ENCODE data around the gene MED29.

MED29 gene

GRCh38 chr19:39380521-39381502 is 10.4 kb upstream of the MED29 start:
- Histone ChIP-seq H3K4me3 (ENCODE audit: insufficient read length, low read depth) (no peak overlapping the region), H3K9ac (ENCODE audit: insufficient read length, low read depth) (no peak overlapping the region), H3K27me3 (ENCODE audit: insufficient read depth, insufficient read length) (no peaks in the 10 kb centered on the region), H3K4me1 (ENCODE audit: insufficient read depth, insufficient read length) (peaks cover 3% of the 10 kb centered on the region), H3K9me3 (ENCODE audit: insufficient read depth, low read length) (no peaks in the 10 kb centered on the region), H3K36me3 (ENCODE audit: insufficient read depth, insufficient read length, low read length) (peaks cover 86% of the 10 kb centered on the region)
- no peak for TF ChIP-seq ZNF274 (IDR thresholded peaks at IDR 0.05; ENCODE audit: low read depth, low read length)
- TF ChIP-seq SUZ12 (IDR thresholded peaks at IDR 0.05; ENCODE audit: extremely low read depth, insufficient read depth, insufficient read length), result no peak
- TF ChIP-seq YY1 (IDR thresholded peaks at IDR 0.05; ENCODE audit: insufficient read depth, insufficient read length), result no peak
- DNase-seq (ENCODE audit: low read depth, low spot score), result no peak

DNA sequence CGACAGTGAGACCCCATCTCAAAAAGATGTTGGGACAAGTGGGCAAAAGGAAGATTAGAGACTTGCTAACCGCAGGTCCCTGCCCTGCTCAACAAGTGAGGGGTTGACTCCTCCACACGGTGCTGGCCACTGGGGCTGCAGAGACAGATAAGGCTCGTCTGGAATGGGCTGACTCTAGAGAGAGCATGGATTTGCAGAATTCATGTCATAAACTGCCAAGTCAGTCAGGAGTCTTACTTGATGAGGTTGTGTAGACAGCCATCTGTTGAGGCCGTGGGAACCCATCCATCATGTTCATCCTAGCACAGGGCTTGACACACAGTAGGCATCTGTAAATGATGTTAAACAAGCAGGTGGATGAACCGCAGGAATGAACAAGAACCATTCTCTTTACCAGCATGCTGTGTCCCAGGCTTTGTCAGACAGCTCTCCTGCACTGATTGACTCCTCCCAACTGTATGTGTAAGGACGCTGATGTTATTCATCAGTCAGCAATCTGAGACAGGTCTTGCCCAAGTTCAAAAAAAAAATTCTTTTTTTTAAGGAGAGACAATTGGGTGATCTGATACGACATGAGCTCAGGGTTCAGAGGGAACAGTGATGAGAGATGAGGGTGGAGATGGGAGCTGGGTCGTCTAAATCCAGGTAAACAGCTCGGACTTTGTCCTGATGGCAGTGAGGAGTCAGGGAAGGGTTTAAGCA is 9.1 kb upstream of the MED29 start:
- DNase-seq (ENCODE audit: low read depth, low spot score), result no peak

DNA sequence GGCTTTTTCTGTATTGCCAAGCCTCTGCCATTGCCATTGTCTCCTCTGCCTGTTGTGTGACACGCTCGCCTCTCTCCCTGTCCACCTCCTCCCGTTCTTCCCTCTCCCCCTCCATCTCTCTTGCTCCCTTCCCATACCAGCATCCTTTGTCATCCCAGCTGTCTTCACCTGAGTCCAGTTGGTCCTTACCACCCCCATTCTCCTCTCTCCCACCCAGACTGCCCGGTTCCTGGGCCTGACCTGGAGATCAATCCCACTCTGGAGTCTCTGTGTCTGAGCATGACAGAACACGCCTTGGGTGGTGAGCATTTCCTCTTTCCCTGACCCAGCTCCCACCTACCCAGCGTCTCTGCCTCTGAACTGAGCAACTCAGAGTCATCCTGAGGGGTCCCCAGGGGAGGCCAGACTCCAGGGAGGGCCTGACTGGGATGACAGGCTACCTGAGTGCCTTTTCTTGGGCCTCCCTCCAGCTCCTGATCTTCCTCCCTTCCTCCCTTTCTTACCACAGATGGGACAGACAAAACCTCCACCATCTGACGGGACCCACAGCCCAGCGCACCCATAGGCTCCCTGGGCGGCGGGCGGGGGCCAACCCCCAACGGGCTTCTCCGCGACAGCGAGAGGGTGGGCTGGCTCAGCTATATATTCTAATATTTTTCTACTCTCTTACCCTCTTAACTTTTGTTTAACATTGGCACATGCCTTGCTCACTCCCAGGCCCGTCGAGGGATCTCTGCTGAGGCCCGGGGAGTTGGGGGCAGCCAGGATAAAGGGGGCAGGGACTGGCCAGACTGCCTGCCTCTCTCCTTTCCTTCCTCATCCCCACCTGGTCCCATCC is 8.0 kb upstream of the MED29 start:
- peaks cover 84% of the 10 kb centered on the region for H3K36me3 ChIP-seq (ENCODE audit: insufficient read depth, insufficient read length, low read length)

More for the DNA sequence above, 9.1 kb upstream of the MED29 start:
- Histone ChIP-seq H3K9ac (ENCODE audit: insufficient read length, low read depth) (no peak overlapping the region), H3K4me3 (ENCODE audit: insufficient read length, low read depth) (no peak overlapping the region), H3K9me3 (ENCODE audit: insufficient read depth, low read length) (no peaks in the 10 kb centered on the region), H3K27me3 (ENCODE audit: insufficient read depth, insufficient read length) (no peaks in the 10 kb centered on the region), H3K4me1 (ENCODE audit: insufficient read depth, insufficient read length) (peaks cover 3% of the 10 kb centered on the region), H3K36me3 (ENCODE audit: insufficient read depth, insufficient read length, low read length) (peaks cover 86% of the 10 kb centered on the region)
- no peak for TF ChIP-seq YY1 (IDR thresholded peaks at IDR 0.05; ENCODE audit: insufficient read depth, insufficient read length)

GRCh38 chr19:39384839-39385568 is 6.2 kb upstream of the MED29 start:
- no peak overlapping the region for H3K4me3 ChIP-seq (ENCODE audit: insufficient read length, low read depth)
- no peaks in the 10 kb centered on the region for H3K27me3 ChIP-seq (ENCODE audit: insufficient read depth, insufficient read length)
- H3K4me1 ChIP-seq (ENCODE audit: insufficient read depth, insufficient read length), result peaks cover 3% of the 10 kb centered on the region
- H3K9me3 ChIP-seq (ENCODE audit: insufficient read depth, low read length), result no peaks in the 10 kb centered on the region
- no peak overlapping the region for H3K9ac ChIP-seq (ENCODE audit: insufficient read length, low read depth)
- TF ChIP-seq ZNF274 (IDR thresholded peaks at IDR 0.05; ENCODE audit: low read depth, low read length) (no peak), SUZ12 (IDR thresholded peaks at IDR 0.05; ENCODE audit: extremely low read depth, insufficient read depth, insufficient read length) (no peak), YY1 (IDR thresholded peaks at IDR 0.05; ENCODE audit: insufficient read depth, insufficient read length) (no peak)
- H3K36me3 ChIP-seq (ENCODE audit: insufficient read depth, insufficient read length, low read length), result peaks cover 86% of the 10 kb centered on the region
- no peak for DNase-seq (ENCODE audit: low read depth, low spot score)

More for the DNA sequence above, 8.0 kb upstream of the MED29 start:
- Histone ChIP-seq H3K4me3 (ENCODE audit: insufficient read length, low read depth) (no peak overlapping the region), H3K9me3 (ENCODE audit: insufficient read depth, low read length) (no peaks in the 10 kb centered on the region), H3K4me1 (ENCODE audit: insufficient read depth, insufficient read length) (peaks cover 3% of the 10 kb centered on the region), H3K27me3 (ENCODE audit: insufficient read depth, insufficient read length) (no peaks in the 10 kb centered on the region), H3K9ac (ENCODE audit: insufficient read length, low read depth) (no peak overlapping the region)
- no peak for TF ChIP-seq SUZ12 (IDR thresholded peaks at IDR 0.05; ENCODE audit: extremely low read depth, insufficient read depth, insufficient read length)
- DNase-seq (ENCODE audit: low read depth, low spot score), result no peak

- no peak for TF ChIP-seq YY1 (IDR thresholded peaks at IDR 0.05; ENCODE audit: insufficient read depth, insufficient read length)
- Histone ChIP-seq H3K4me1 (ENCODE audit: insufficient read depth, insufficient read length) (peaks cover 3% of the 10 kb centered on the region), H3K4me3 (ENCODE audit: insufficient read length, low read depth) (no peak overlapping the region), H3K9ac (ENCODE audit: insufficient read length, low read depth) (no peak overlapping the region), H3K27me3 (ENCODE audit: insufficient read depth, insufficient read length) (no peaks in the 10 kb centered on the region), H3K36me3 (ENCODE audit: insufficient read depth, insufficient read length, low read length) (peaks cover 78% of the 10 kb centered on the region), H3K9me3 (ENCODE audit: insufficient read depth, low read length) (no peaks in the 10 kb centered on the region)
- no peak for DNase-seq (ENCODE audit: low read depth, low spot score)
Observed at GRCh38 chr19:39385629-39386411, 5.4 kb upstream of the MED29 start.

GRCh38 chr19:39386557-39386956 is 4.6 kb upstream of the MED29 start:
- no peak for TF ChIP-seq ZNF274 (IDR thresholded peaks at IDR 0.05; ENCODE audit: low read depth, low read length)
- no peak for TF ChIP-seq SUZ12 (IDR thresholded peaks at IDR 0.05; ENCODE audit: extremely low read depth, insufficient read depth, insufficient read length)
- no peak for TF ChIP-seq YY1 (IDR thresholded peaks at IDR 0.05; ENCODE audit: insufficient read depth, insufficient read length)
- Histone ChIP-seq H3K36me3 (ENCODE audit: insufficient read depth, insufficient read length, low read length) (peaks cover 71% of the 10 kb centered on the region), H3K9me3 (ENCODE audit: insufficient read depth, low read length) (no peaks in the 10 kb centered on the region), H3K4me1 (ENCODE audit: insufficient read depth, insufficient read length) (peaks cover 3% of the 10 kb centered on the region), H3K9ac (ENCODE audit: insufficient read length, low read depth) (no peak overlapping the region), H3K27me3 (ENCODE audit: insufficient read depth, insufficient read length) (no peaks in the 10 kb centered on the region), H3K4me3 (ENCODE audit: insufficient read length, low read depth) (no peak overlapping the region)
- no peak for DNase-seq (ENCODE audit: low read depth, low spot score)
